HL-60 (cell line): ENCODE results near the gene SLC13A1.

Experiments
- POLR2AphosphoS5 ChIP-seq: IDR thresholded peaks from 2 replicates; pipeline ENCODE4 v1.6.1; 2012; ENCODE audit warnings: low read depth
- TF ChIP-seq, protein P1 (sequence below): IDR thresholded peaks from one replicate; pipeline ENCODE4 v1.5.1; 2011; ENCODE audit warnings: low read length, control low read depth, inconsistent platforms; ENCODE audit not compliant: insufficient read depth

DNA sequence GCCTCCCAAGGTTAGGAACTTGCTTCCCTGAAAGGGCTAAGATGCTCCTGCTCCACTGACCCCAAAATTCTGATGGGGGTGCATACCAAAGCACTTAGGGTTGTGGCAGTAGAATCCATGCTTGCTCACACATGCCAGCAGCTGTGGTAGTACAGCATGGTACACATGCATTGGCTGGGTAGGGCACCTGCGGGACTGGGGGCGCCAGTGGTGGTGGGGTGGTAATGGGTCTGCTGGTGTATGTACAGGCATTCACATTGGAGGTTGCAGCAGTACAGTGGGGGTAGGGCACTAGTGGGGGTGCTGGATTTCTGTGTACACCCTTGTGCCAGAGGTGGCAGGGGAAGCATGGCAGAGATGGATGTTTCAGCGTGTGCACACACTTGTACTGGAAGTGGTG, 132.0 kb downstream of the SLC13A1 start:
- TF ChIP-seq, protein P1, sequence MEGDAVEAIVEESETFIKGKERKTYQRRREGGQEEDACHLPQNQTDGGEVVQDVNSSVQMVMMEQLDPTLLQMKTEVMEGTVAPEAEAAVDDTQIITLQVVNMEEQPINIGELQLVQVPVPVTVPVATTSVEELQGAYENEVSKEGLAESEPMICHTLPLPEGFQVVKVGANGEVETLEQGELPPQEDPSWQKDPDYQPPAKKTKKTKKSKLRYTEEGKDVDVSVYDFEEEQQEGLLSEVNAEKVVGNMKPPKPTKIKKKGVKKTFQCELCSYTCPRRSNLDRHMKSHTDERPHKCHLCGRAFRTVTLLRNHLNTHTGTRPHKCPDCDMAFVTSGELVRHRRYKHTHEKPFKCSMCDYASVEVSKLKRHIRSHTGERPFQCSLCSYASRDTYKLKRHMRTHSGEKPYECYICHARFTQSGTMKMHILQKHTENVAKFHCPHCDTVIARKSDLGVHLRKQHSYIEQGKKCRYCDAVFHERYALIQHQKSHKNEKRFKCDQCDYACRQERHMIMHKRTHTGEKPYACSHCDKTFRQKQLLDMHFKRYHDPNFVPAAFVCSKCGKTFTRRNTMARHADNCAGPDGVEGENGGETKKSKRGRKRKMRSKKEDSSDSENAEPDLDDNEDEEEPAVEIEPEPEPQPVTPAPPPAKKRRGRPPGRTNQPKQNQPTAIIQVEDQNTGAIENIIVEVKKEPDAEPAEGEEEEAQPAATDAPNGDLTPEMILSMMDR = no peak
- TF ChIP-seq POLR2AphosphoS5 = no peak
